GM23248 (cell line): Measurements from ENCODE around the gene AKAP9.

ENCODE experiments used
- EZH2 ChIP-seq: fragments of 200-600 bp; sonication (generic); IDR thresholded peaks from 2 replicates; pipeline ENCODE4 v1.6.1; 2018; ENCODE audit warnings: antibody characterized with exemption, mild to moderate bottlenecking; ENCODE audit not compliant: insufficient read depth, poor library complexity, severe bottlenecking
- EZH2phosphoT487 ChIP-seq: fragments of 200-600 bp; sonication (generic); IDR thresholded peaks from 2 replicates; pipeline ENCODE4 v1.6.1; 2018; ENCODE audit warnings: antibody characterized with exemption, moderate library complexity, mild to moderate bottlenecking, low read depth; ENCODE audit not compliant: insufficient read depth

- TF ChIP-seq EZH2 (no peak), EZH2phosphoT487 (no peak)
These were observed 21.2 kb downstream of the AKAP9 start for GRCh38 chr7:91961816-91962215.
